Measurements from ENCODE around the gene USP17L11.
"Not testable (repeated sequence)": the region's sequence is repeated elsewhere in the genome, so short reads cannot be mapped to it uniquely, and the experiment has no call there.

Gene USP17L11

DNA sequence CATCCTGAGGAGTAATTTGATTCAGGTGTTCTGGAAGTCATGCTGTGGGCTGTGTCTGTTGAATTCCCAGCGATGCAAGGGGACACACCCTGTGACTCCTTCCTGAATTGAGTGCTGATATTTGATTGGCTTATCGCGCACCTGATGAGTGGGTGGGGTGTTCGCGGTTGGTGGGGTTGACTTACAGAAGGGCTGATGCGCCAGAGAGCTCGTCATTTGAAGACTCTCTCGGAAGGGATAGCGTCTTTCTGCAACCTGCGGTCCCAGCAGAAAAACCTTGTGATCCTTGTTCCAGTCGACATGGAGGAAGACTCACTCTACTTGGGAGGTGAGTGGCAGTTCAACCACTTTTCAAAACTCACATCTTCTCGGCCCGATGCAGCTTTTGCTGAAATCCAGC, 47.4 kb downstream of the USP17L11 start, which contains the start of gene USP17L21:
Gene USP17L21, plus strand, starts transcription at position 301 of the 400 bp plus-strand sequence. Its CDS starts 0 bp downstream, at position 301.
- H3K27ac Mint-ChIP-seq; H3K4me1 Mint-ChIP-seq (ENCODE audit: low read depth); H3K4me3 Mint-ChIP-seq; H3K9me3 Mint-ChIP-seq; DNase-seq (ENCODE audit: low spot score); H3K36me3 Mint-ChIP-seq (ENCODE audit: low read depth); H3K27me3 Mint-ChIP-seq (ENCODE audit: low read depth): not testable (repeated sequence)

Measured in T-helper 2 cell treated with Interferon-gamma antibody and Interleukin-4, amounts not matched to agents 5 μg/mL and 100 μg/mL, for 36 hours (primary cell).